ENCODE data around the gene TGFBR3L. TPM values are rescaled to one million over a fixed set of nuclear protein-coding genes. Genes with fewer than 3 reads are reported as not detected.
A peak's percentile ranks its signal among the peaks of the same experiment; 100 is the strongest.

Gene TGFBR3L
- total RNA-seq, result 1.2 TPM in 1 of 2 replicates, not detected in the other
- polyA plus RNA-seq, result 0.35 and 0.81 TPM in 2 replicates
- not detected in 2 replicates for polyA plus RNA-seq (2011; cell fraction: cytosol; rRNA removed)
- polyA plus RNA-seq (2011; cell fraction: nucleus; rRNA removed), result 0.16 TPM in 1 of 2 replicates, not detected in the other
- 1.2 TPM in 1 of 2 replicates, not detected in the other for polyA plus RNA-seq (2012)
- not detected in 2 replicates for polyA minus RNA-seq
- 9.8 TPM for polyA minus RNA-seq (2011; cell fraction: cytosol; rRNA and poly(A)+ RNA removed)
- 0.48 TPM in 1 of 2 replicates, not detected in the other for polyA minus RNA-seq (2011; cell fraction: nucleus; rRNA and poly(A)+ RNA removed)
- percentile 27 among the genes with signal in this experiment for Bru-seq, nascent RNA
- percentile 19 among the genes with signal in this experiment for BruChase-seq, experiment 1, labeled RNA remaining after a 6-hour chase
- BruChase-seq, experiment 2, labeled RNA remaining after a 2-hour chase, result not detected
- long read RNA-seq, partial matches to known transcripts, result 2 of 3 reads
- long read RNA-seq, other reads (novel, unspliced or antisense), result 1 of 3 reads

DNA sequence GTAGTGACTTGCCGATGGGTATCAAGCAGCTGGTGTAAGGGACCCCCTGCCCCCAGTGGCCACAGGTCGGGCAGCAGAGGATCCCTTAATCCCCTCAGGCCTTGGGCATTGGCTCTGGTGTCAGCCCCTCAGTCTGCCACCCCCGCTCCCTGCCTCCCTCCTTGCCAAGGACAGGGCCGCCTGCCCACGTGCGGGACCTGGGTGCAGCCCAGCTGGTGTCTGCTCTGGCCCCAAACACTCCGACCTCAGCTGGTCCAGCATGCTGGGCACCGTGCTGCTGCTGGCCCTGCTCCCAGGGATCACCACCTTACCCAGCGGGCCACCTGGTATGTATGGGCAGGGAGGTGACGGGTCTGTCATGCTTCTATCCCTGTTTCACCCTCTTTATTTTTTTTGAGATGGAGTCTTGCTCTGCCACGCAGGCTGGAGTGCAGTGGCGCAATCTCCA is at the start of gene TGFBR3L:
TSS of gene TGFBR3L (plus strand) at position 233 of the 448 bp plus-strand sequence.
- DNase-seq (ENCODE audit: low read depth, low spot score), result no peak
- Histone ChIP-seq H3K4me2 (ENCODE audit: insufficient read depth, low read length) (no peak within 1 kb of the TSS), H3K9me3 (replicated peaks; ENCODE audit: control insufficient read depth, insufficient read depth, low read length) (no peaks in the 10 kb centered on the region), H3K36me3 (ENCODE audit: control insufficient read depth in 2 of 2, extremely low read depth in 1 of 2, insufficient read depth in 2 of 2, low read length in 2 of 2) (peaks cover 0 to 20% of the 10 kb centered on the region in 2 experiments), H4K20me1 (replicated peaks; ENCODE audit: control insufficient read depth, extremely low read depth, insufficient read depth, low read length) (no peaks in the 10 kb centered on the region), H3K4me3 (replicated peaks in 1 of 3; ENCODE audit: insufficient read depth in 1 of 3, low read depth in 1 of 3, low read length in 3 of 3) (no peak within 1 kb of the TSS), H3K27ac (ENCODE audit: insufficient read depth, low read depth, low read length) (no peak within 1 kb of the TSS), H3K27me3 (ENCODE audit: control insufficient read depth in 2 of 2, insufficient read depth in 2 of 2, low read length in 2 of 2) (peaks cover 18 to 31% of the 10 kb centered on the region in 2 experiments), H3K4me1 (ENCODE audit: control insufficient read depth, extremely low read depth, insufficient read depth, low read length) (peaks cover 7% of the 10 kb centered on the region), H3K79me2 (ENCODE audit: control insufficient read depth, insufficient read depth, low read length) (no peaks in the 10 kb centered on the region), H3K9me1 (replicated peaks; ENCODE audit: control insufficient read depth, extremely low read depth, insufficient read depth, low read length) (no peaks in the 10 kb centered on the region), H2AFZ (ENCODE audit: low read depth, low read length) (no peak within 1 kb of the TSS), H3K9ac (replicated peaks; ENCODE audit: extremely low read depth, insufficient read depth, low read length) (no peak within 1 kb of the TSS)
- TF ChIP-seq, protein P1, sequence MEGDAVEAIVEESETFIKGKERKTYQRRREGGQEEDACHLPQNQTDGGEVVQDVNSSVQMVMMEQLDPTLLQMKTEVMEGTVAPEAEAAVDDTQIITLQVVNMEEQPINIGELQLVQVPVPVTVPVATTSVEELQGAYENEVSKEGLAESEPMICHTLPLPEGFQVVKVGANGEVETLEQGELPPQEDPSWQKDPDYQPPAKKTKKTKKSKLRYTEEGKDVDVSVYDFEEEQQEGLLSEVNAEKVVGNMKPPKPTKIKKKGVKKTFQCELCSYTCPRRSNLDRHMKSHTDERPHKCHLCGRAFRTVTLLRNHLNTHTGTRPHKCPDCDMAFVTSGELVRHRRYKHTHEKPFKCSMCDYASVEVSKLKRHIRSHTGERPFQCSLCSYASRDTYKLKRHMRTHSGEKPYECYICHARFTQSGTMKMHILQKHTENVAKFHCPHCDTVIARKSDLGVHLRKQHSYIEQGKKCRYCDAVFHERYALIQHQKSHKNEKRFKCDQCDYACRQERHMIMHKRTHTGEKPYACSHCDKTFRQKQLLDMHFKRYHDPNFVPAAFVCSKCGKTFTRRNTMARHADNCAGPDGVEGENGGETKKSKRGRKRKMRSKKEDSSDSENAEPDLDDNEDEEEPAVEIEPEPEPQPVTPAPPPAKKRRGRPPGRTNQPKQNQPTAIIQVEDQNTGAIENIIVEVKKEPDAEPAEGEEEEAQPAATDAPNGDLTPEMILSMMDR (IDR thresholded peaks at IDR 0.05; ENCODE audit: extremely low read depth in 1 of 2, insufficient read depth in 1 of 2, low read depth in 1 of 2, low read length in 2 of 2), result no peak
- TF ChIP-seq POLR2A (IDR thresholded peaks at IDR 0.05; ENCODE audit: low read depth, low read length), result no peak
- TF ChIP-seq JUN (IDR thresholded peaks at IDR 0.05; ENCODE audit: borderline replicate concordance, insufficient read depth, insufficient read length, low read depth), result no peak
- TF ChIP-seq EZH2 (IDR thresholded peaks at IDR 0.05; ENCODE audit: borderline replicate concordance, low read depth, low read length, severe bottlenecking), result no peak
- TF ChIP-seq GATA2 (IDR thresholded peaks at IDR 0.05; ENCODE audit: insufficient read depth, insufficient read length, low read depth, low read length), result no peak
- TF ChIP-seq, protein P2, sequence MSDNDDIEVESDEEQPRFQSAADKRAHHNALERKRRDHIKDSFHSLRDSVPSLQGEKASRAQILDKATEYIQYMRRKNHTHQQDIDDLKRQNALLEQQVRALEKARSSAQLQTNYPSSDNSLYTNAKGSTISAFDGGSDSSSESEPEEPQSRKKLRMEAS (IDR thresholded peaks at IDR 0.05; ENCODE audit: insufficient read depth, insufficient read length), result no peak
- TF ChIP-seq FOS (IDR thresholded peaks at IDR 0.05; ENCODE audit: borderline replicate concordance, insufficient read depth, low read length), result no peak
- no peak for TF ChIP-seq MYC (IDR thresholded peaks at IDR 0.05; ENCODE audit: low read depth, low read length)
- no peak for TF ChIP-seq POLR2AphosphoS5 (IDR thresholded peaks at IDR 0.05; ENCODE audit: insufficient read depth, low read depth, low read length)
- FAIRE-seq, result no peak
- ChIA-PET CTCF (no interaction called here), POLR2A (no interaction called here)
- intact Hi-C loops (cut with micrococcal nuclease) (no loop called here), dilution Hi-C loops (cut with MboI; ENCODE audit: extremely low pct_ligation_motif_present, low sequenced_read_pairs) (no loop called here)
- BruUV-seq (replicated peaks), result no TSS peak
